Astrocyte of the cerebellum (primary cell): ENCODE data around the gene IL12RB2.
"Not testable (repeated sequence)": the region's sequence is repeated elsewhere in the genome, so short reads cannot be mapped to it uniquely, and the experiment has no call there.

ENCODE experiments used
- DNase-seq: peaks from one replicate; pipeline ENCODE4 v3.0.0-alpha.2; 2011; ENCODE audit warnings: low read depth
- H3K4me3 ChIP-seq: 2 replicates; pipeline ENCODE4 v1.5.1; 2011; ENCODE audit warnings: mild to moderate bottlenecking, low read depth, low read length, moderate library complexity
- CTCF ChIP-seq: IDR thresholded peaks from 2 replicates; pipeline ENCODE4 v1.5.1; 2012; ENCODE audit warnings: low read length, low read depth, moderate library complexity, mild to moderate bottlenecking; ENCODE audit errors: missing control alignments
- in situ Hi-C: cut with HindIII; loops from 2 replicates; pipeline ENCODE4 v1.10.0; 2017; ENCODE audit warnings: low sequenced_read_pairs

The IL12RB2 gene

GRCh38 chr1:67393240-67393639 is 85.6 kb downstream of the IL12RB2 start:
- in situ Hi-C loops: no loop called here
- TF ChIP-seq CTCF: no peak
- DNase-seq: no peak
- H3K4me3 ChIP-seq: no peak overlapping the region

- no peak for DNase-seq
- no peak overlapping the region for H3K4me3 ChIP-seq
- no peak for TF ChIP-seq CTCF
- in situ Hi-C loops: no loop called here
Observed at GRCh38 chr1:67393737-67394136, 86.1 kb downstream of the IL12RB2 start.

- no peak overlapping the region for H3K4me3 ChIP-seq
- no peak for TF ChIP-seq CTCF
- in situ Hi-C loops: no loop called here
- DNase-seq: no peak
Observed at GRCh38 chr1:67394548-67394947, 86.9 kb downstream of the IL12RB2 start.

GRCh38 chr1:67399199-67399993 is 91.7 kb downstream of the IL12RB2 start:
- TF ChIP-seq CTCF: no peak
- no peak overlapping the region for H3K4me3 ChIP-seq
- in situ Hi-C loops: no loop called here
- DNase-seq: no peak

GRCh38 chr1:67400029-67400786 is 92.5 kb downstream of the IL12RB2 start:
- H3K4me3 ChIP-seq, in situ Hi-C loops: not testable (repeated sequence)
- DNase-seq: peak; percentile 46

- no peak for TF ChIP-seq CTCF
Observed at GRCh38 chr1:67401443-67401842, 93.8 kb downstream of the IL12RB2 start.

GRCh38 chr1:67404212-67404620 is 96.5 kb downstream of the IL12RB2 start:
- DNase-seq: no peak
- no peak overlapping the region for H3K4me3 ChIP-seq
- in situ Hi-C loops: no loop called here
- TF ChIP-seq CTCF: no peak

More at GRCh38 chr1:67401443-67401842, 93.8 kb downstream of the IL12RB2 start:
- no peak overlapping the region for H3K4me3 ChIP-seq
- no peak for DNase-seq
- in situ Hi-C loops: no loop called here
